HG02973 (cell line): ENCODE results near the gene CFAP74.

Experiments used
- ATAC-seq: cut with Tn5 transposase; IDR thresholded peaks from one replicate; pipeline ENCODE4 v1.9.1; 2021; ENCODE audit warnings: moderate library complexity; ENCODE audit not compliant: unreplicated experiment

The CFAP74 gene

DNA sequence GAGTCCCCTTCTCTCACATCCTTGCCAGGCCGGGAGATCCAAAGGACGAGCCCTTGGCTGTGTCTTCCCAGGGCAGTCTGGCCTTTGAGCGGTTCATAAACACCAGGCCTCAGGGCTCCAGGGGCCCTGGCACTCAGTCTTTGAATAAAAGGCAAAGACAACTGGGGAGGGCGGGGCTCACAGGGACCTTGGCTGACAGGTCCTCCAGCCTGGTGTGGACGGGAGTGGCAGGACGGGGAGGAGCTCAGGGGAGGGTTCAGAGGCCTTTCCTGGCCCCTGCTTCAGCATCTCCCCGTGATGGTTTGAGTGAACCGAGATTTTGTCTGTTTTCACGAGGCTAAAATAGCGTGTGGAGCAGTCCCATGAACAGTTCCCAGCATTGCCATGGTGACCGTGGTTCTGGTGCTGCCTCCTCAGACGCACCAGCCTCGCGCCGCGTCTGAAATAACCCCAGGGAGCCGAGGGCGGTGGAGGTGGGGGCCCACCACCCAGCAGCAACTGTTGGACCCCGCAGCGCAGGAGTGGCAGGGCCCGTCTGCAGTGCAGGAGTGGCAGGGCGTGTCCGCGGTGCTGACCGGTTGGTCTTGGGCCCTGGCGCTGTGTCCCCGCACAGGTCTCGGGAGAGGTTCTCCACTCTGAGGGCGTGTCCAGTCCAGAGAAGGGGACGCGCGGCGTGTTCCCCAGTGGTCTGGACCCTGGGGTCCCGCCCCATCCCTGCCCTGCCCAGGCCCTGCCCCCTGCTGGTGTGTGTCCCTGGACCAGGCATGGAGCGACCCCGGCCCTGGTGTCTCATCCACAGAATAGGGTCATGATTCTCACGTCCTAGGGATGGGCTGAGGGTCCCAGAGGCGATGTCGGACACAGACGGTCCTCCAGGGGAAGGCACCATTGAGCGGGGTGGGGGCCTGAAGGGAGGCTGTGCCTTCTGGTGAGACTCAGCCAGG lies 39.5 kb upstream of the CFAP74 start:
- no peak for ATAC-seq

DNA sequence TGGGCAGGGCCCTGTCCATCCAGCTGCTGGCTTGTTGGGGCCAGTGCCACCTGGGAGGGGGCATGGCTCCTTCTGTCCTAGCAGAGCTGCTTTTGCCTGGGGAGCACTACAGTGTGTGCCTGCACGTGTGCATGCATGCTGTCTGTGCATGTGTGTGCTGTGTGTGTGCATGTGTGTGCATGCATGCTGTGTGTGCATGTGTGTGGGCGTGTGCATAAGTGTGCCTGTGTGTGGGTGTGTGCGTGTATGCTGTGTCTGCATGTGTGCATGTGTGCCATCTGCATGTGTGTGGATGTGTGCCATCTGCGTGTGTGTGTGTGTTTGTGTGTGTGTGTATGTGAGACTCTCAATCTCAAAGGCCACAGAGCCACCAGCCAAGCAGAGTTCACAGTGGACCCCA lies 38.3 kb upstream of the CFAP74 start:
- no peak for ATAC-seq

DNA sequence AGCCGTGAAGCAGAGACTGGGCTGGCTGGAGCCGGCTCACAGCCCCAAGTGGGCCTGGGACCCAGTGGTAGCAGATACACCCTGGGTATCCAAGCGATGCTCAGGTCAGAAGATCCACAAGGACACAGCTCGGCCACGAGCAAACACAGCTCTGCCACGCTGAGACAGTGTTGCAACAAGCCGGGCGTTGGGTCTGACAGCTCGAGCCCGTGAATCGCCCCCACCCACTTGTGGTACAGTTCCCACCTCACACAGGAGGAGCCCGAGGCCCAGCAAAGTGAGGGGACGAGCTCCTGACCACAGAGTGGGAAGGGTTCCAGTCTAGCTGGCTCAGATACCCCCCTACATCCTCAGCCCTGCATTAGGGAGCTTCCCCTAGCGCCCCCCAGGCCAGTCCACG lies 37.7 kb upstream of the CFAP74 start:
- no peak for ATAC-seq

DNA sequence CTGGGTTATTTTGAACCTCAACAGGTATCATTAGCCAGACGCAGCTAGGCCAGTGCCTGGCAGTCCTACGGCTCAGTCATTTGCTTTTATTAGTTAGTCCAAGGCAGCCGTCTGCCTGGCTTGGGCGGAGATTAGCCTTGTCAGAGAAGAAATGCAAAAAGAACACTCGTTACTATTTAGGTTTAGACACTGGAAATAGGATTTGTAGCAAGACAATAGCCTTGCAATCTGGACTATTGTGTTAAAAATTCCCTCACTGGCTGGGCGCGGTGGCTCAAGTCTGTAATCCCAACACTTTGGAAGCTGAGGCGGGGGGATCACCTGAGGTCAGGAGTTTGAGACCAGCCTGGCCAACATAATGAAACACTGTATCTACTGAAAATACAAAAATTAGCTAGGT lies 35.7 kb upstream of the CFAP74 start:
- ATAC-seq: no peak

DNA sequence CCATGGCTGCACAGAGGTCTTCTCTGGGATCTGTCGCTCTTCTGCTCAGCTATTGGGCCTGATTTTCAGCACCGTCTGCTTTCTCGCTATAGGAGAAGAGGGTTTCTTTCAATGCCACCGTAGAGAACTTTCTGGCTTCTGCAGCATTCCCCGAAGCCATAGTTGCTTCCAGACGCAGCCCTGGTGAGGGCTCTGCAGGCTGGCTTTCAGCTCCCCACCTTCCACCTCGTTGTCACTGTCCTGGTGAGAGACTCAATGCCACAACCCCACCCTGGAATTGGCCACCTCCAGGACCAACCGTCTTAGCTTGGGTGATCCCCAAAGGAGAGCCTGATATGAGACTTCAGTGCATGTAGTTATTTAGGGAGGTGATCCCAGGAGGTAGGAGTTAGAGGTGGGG lies 34.6 kb upstream of the CFAP74 start:
- no peak for ATAC-seq

DNA sequence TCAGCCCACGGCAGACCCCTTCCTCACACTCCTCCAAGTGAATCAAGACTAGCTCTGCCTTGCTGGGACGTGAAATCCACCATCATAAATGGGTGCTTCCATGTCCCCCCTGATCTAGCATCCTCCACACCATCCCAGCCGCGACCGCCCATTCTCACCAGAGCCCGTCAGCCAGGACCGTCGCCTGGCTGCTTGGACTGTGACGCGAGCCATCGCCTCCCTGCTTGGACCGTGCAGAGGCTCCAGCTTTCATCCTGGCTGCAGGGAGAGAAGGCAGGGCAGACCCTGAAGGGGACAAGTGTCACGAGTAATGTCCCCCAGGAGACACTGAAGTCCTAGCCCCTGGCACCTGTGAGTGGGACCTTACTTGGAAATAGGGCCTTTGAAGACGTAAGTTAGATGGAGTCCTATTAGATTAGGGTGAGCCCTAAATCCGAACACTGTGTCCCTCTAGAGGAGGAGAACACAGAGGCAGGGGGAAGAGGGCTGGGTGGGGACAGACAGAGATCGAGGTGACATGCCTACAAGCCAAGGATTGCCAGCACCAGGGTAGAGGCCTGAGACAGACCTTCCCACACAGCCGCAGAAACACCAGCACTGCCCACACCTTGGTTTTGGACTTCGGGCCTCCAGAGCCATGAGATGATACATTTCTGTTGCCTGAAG lies 33.9 kb upstream of the CFAP74 start:
- ATAC-seq: no peak

DNA sequence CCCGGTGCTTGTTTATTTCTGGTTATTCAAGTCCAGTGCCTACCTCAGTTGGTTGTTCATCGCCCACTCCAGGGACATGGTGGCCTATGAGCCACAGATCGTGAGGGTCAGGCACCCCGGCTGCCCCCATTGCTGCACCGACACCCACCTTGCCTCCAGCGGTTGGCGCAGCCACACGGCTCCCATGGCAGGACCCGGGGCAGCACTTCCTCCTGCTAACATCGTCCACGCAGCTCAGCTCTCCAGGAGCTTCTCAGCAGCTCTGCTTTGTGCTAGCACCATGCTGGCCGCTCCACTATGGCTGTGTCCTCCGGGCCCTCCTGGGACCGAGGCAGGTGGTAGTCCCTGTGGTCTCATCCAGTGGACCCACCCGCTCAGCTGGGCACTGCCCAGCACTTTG lies 32.7 kb upstream of the CFAP74 start:
- ATAC-seq: no peak

DNA sequence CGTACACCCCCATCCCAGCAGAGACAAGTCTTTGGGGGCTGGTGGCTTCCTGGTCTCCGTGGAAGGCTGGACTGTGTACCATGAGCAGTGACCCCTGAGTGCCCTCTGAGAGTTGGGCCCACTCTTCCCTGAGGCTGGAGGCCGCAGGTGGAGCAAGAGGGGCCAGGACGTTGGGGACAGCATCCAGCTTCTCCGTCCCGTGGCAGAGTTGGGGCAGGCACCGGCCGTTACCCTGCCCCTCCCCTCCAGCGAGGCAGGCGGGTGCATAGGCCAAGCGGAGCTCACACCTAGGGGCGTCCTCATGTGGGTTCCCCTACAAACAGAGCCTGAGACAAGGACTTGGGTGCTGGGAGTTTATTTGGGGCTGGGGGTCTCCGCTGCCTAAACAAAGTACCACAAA lies 29.6 kb upstream of the CFAP74 start:
- no peak for ATAC-seq

DNA sequence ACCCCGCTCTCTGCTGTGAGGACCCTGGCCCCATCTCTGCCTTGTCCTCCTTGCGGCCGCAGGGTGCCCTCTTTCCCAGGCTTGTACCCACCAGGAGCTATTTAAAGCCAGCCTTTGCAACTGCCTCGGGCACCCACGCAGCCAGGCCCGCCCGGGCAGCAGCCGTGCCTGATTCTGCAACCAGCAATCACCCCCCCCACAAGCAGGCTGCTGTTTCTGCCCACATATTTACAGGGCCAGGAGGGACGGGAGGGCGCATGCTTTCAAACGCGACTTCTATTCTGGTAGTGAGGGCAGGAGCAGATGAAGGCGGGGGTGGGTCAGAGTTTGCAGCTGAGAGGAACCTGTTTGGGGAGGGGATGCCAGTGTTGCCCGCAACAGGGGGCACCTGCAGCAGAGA lies 29.2 kb upstream of the CFAP74 start:
- ATAC-seq: no peak

DNA sequence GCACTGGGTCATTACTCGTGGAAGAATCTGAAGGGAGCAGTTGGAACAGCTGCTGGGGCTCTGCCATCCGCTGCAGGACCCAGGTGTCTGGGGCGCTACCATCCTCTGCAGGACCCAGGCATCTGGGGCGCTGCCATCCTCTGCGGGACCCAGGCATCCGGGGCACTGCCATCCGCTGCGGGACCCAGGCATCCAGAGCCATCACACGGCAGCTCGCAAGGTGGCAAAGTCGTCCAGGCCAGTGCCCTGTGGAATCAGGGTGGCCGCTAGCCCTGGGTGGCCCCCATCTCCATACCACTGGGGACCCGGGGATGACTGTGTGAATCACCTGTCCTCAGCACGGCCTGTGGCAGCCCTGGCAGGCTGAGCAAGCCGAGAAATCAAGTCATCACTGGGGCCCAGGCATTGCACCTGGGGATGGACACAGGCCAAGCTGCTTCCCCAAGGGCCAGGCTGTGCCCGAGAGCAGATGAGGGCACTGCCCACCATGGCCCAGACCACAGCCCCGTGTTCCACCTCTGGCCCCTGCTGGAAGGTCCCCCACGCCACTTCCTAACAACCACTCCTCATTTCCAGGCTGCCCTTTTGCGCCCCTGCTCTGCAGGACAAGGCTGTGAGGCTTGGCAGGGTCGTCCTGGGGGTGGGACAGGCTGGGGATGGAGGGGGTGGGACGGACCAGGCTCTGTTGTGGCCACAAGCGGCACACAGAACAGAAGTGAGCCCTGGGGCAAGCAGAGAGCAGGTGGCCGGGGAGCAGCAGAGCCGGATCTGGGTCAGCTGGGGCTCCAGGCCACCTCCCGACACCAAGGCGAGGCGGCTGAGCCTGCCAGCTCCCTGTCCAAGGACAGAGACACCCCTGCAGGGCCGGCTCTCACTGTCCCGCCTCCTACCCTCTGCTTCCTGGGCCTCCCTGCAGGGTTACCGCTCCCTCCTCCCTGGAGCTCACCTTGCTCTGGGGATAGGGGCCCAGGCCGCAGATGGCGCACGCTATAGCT lies 28.3 kb upstream of the CFAP74 start:
- no peak for ATAC-seq

DNA sequence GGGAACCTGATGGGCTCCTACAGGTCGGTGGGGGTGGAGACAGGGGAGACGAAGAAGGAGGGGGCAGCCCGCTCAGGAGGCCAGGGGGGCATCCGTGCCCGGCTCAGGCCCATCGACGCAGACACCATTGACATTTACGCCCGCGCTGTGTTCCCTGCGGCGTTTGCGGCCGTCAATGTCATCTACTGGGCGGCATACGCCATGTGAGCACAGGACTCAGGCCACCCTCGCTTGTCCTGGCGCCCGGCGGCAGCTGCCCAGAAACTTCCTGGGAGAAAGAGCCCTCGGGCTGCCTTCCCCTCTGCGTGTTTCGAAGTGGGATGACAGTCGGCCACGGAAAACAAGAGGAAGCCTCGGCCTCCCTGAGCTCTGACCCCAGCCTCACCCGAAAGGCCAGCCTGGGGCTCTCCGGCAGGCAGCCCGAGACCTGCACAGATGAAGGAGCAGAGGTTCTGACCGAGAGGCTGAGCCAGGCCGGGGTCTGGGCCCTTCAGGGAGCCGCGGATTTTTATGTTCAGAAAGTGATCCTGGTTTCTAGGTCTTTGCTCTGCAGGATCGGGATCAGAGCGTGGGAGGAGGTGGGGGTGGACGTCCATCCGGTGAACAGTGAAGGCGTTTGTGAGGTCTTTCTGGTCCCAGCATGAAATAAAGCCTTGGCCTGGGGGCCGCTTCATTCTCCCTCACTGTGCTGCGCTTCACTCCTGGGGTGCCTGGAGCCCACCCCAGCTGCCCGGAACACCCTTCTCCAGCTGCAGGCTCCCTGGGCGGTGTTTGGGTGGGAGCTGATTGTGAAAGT lies 26.7 kb upstream of the CFAP74 start:
- no peak for ATAC-seq

DNA sequence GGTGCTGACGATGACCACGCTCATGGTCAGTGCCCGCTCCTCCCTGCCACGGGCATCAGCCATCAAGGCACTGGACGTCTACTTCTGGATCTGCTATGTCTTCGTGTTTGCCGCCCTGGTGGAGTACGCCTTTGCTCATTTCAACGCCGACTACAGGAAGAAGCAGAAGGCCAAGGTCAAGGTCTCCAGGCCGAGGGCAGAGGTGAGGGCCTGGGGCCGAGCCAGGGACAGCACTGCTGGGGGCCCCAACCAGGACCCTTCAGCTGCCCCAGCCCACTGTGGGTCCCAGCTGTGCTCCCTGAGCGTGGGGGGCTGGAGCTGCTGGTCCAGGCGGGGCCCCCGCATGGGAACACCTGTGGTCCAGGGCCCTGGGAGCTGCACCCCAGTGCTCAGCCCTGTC lies 26.0 kb upstream of the CFAP74 start:
- no peak for ATAC-seq

DNA sequence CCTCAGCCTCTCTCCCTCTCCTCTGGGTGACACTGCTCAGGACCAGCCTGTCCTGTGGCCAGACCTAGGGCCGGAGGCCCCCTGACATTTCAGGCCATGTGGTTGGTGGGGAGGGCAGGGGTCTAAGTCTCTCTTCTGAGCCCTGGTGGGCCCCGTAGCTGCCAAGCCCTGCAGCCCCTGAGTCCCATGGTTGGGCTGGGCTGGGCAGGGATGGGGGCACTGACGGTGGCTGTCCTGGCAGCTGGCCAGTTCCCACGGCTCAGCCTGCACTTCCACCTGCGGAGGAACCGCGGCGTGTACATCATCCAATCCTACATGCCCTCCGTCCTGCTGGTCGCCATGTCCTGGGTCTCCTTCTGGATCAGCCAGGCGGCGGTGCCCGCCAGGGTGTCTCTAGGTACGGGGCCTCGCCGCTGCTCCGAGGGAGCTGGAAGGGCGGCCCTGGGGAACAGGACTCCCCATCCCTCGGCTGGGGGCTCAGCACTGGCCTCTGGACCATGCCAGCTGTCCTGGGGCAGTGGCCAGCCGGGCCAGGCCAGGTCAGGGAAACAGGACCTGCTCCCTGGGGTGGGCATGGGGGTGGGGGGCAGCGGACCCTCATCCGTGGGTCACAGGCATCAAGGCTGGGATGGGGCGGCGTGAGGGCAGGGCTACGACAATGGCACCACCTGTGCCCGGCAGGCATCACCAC lies 25.4 kb upstream of the CFAP74 start:
- ATAC-seq: no peak

DNA sequence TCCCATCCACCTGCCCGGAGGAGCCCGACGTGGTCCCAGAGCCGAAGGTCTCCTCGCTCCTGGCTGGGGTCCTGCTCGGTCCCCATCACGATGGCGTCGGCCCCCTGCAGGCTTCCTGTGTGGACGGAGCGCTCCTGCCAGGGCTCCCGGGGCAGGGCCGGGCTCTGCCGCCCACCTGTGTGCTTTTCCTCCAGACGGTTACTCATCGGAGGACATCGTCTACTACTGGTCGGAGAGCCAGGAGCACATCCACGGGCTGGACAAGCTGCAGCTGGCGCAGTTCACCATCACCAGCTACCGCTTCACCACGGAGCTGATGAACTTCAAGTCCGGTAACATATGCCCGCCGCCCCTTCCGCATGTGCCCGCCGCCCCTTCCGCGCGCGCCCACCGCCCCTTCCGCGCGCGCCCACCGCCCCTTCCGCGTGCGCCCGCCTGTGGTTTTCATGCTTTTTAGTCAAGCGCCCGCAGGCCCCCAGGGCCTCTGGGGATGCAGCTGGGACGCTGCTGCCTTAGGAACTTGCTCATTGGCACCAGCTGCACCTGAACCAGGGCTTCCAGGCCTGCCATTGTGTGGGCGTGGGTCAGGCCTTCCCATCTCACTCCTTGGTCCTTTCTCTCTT lies 24.5 kb upstream of the CFAP74 start:
- no peak for ATAC-seq

DNA sequence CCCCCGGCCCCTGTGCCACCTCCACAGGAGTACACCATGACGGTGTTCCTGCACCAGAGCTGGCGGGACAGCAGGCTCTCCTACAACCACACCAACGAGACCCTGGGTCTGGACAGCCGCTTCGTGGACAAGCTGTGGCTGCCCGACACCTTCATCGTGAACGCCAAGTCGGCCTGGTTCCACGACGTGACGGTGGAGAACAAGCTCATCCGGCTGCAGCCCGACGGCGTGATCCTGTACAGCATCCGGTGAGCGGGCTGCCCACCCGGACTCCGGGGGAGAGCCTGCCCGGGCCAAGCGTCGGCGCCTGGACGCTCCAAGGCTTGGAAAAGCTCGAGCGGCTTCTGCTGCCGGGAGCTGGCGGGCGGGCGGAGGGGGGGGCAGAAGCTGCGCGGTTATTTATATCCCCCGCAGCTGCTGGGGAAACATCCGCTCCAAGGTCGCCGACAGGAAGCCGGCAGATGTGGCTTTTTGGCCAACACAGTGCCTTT lies 21.9 kb upstream of the CFAP74 start:
- no peak for ATAC-seq

DNA sequence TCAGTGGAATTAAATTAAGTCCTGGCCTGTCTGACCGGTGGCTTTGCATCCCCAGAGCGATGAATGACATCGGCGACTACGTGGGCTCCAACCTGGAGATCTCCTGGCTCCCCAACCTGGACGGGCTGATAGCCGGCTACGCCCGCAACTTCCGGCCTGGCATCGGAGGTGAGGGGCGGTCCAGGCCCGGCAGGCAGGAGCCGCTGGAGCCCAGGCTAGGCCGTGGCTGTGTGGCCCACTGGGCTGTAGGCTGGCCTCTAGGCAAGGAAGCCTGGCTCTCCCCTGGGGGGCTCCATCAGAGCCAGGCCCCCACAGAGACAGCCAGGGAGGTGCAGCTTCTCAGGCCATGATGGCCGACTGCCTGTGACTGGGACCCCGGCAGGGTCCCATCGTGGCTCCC lies 21.3 kb upstream of the CFAP74 start:
- ATAC-seq: no peak

DNA sequence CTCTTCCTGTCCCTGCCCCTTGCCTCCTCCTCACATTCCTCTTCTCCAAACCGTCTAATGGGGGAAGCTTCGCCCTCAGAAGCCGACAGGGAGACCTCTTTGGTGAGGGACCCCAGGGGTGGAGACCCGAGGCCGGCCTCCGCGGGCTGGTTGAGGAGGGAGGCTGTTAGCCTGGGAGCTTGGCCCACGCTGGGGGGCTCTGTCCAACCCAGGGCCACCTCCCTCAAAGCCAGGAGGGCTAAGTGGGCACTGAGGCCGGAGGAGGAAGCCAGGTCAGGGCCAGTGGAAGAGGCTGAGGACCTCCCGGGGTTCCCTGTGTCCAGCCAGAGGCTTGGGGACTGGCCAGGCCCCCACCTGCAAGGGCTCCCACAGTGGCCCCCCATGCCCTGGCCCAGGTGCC lies 20.9 kb upstream of the CFAP74 start:
- ATAC-seq: no peak

DNA sequence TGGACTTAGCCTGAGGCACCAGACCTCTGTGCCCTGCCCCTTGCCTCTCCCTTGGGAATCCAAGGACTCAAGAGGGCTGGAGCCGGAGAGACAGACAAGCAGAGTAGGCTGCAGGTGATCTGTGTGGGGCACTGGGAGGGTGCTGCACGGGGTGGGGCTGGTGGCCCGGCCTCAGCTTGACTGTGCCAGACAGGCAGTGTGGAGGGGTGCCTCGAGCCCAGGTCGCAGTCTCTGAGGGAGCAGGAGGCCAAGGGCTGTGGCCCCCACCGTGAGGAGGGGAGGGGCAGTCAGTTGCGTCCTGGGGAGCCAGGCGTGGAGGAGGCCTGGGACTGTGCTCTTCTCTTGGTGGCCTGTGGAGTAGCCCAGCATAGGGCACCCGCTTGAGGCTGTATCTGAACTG lies 19.6 kb upstream of the CFAP74 start:
- no peak for ATAC-seq

DNA sequence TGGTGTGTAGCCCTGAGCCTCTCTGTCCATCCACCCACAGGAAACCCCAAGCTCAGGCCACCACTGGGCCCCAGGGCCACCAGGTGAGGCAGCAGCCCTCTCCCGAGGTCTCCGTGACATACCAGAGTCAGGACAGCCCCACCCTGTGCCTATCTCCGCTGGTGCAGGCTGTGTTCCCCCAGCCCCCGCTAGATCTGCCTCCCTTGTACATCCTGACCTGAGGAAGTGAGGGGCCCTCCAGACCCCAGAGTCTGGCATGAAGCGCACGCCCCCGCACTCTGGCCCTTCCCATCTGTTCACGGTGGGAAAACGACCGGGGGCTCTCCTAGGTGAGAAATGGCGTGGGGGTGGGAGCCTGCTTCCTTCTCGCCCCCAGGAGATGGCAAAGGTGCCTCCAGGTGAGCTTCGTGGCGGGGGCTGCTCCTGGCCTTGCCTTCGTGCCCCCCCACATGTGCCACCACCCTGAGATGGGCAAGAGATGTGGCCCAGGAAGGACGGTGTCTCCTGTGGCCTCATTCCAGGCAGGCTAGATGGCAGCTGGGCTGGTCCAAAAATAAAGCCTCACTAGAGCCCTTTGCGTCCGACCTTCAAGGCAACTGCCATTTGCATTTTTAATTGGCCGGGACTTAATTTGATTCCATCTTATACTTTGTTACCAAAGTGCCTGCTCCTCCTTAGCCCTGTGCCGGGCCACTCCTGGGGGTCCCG lies 18.6 kb upstream of the CFAP74 start:
- ATAC-seq: no peak
